K562 (cell line): ENCODE data around the gene OPCML. TPM values are rescaled to one million over a fixed set of nuclear protein-coding genes. Genes with fewer than 3 reads are reported as not detected.

Experiments used
- ATAC-seq: fragments of 200-7000 bp; cut with Tn5 transposase; 3 replicates; pipeline ENCODE4 v1.9.1; 2020; ENCODE audit warnings: moderate library complexity
- BruUV-seq: library from RNA; stranded (reverse); fragments of 400-500 nt; replicated peaks from 2 replicates; lab custom pipeline; 2021; lab: Mats Ljungman, UMichigan
- CTCF ChIA-PET: fragments of 300-600 bp; formaldehyde crosslinking; extraction: SDS; loops from one replicate; lab custom pipeline; 2021; ENCODE audit warnings: low intra/inter-chr PET ratio; lab: Yijun Ruan, JAX
- POLR2A ChIA-PET: fragments of 300-600, 350-650 bp; sonication (Branson Sonifier 250); formaldehyde crosslinking; extraction: SDS; loops from one replicate; lab custom pipeline; 2021; ENCODE audit warnings: antibody characterized with exemption, inconsistent platforms; lab: Yijun Ruan, JAX
- DNase-seq, 4 experiments: peaks; one replicate each; pipeline versions ENCODE4 v3.0.0 to v3.0.0-alpha.2; 2011 to 2018; ENCODE audit warnings: low spot score in 3 of 4, mixed read lengths in 3 of 4; ENCODE audit errors: extremely low read depth in 1 of 4
- FAIRE-seq: peaks from 2 replicates; lab custom pipeline; 2011; peaks lifted over from hg19 to GRCh38; lab: Jason Lieb, UNC
- H2AFZ ChIP-seq: 2 replicates; pipeline ENCODE4 v1.6.0; 2011; ENCODE audit warnings: low read depth, low read length, control low read depth, inconsistent platforms
- H3K27ac ChIP-seq: fragments of 200-600 bp; 3 replicates; pipeline ENCODE4 v1.8.0; 2011; ENCODE audit warnings: low read depth, mild to moderate bottlenecking, control low read depth, inconsistent platforms, low read length, moderate library complexity, mixed read lengths; ENCODE audit errors: extremely low read depth
- H3K27me3 ChIP-seq, 2 experiments: fragments of 300-600 bp in 1 of 2; 2 replicates in 1 of 2; 3 replicates in 1 of 2; pipeline versions ENCODE4 v1.6.0 to v1.8.0; 2011; ENCODE audit warnings: inconsistent platforms in 2 of 2, low read length in 2 of 2, mild to moderate bottlenecking in 1 of 2, mixed read lengths in 1 of 2, moderate library complexity in 1 of 2; ENCODE audit not compliant: control insufficient read depth in 2 of 2, insufficient read depth in 2 of 2
- H3K36me3 ChIP-seq: fragments of 300-600 bp; 3 replicates; pipeline ENCODE4 v1.8.0; 2011; ENCODE audit warnings: mild to moderate bottlenecking, low read length, inconsistent platforms; ENCODE audit not compliant: control insufficient read depth, insufficient read depth
- H3K4me1 ChIP-seq, 2 experiments: fragments of 200-600 bp in 1 of 2; replicated peaks in 1 of 2; 2 replicates in 1 of 2; 3 replicates in 1 of 2; pipeline versions ENCODE4 v1.5.1 to v1.8.0; 2011; ENCODE audit warnings: inconsistent platforms in 2 of 2, low read length in 2 of 2, mild to moderate bottlenecking in 1 of 2, mixed read lengths in 1 of 2, moderate library complexity in 1 of 2; ENCODE audit not compliant: control insufficient read depth in 2 of 2, insufficient read depth in 2 of 2
- H3K4me2 ChIP-seq: 2 replicates; pipeline ENCODE4 v1.6.1; 2011; ENCODE audit warnings: low read length, control low read depth, inconsistent platforms, mixed read lengths; ENCODE audit not compliant: insufficient read depth
- H3K4me3 ChIP-seq: fragments of 200-600 bp; sonication (generic), shearing (Covaris generic); 2 replicates; pipeline ENCODE4 v1.5.1; 2016; ENCODE audit warnings: control low read depth, inconsistent platforms
- H3K79me2 ChIP-seq: fragments of 200-600 bp; 3 replicates; pipeline ENCODE4 v1.8.0; 2011; ENCODE audit warnings: low read length, inconsistent platforms; ENCODE audit not compliant: control insufficient read depth, insufficient read depth
- H3K9ac ChIP-seq, 2 experiments: 2 replicates each; pipeline versions ENCODE4 v1.6.0 to v1.6.1; 2011; ENCODE audit warnings: low read depth in 2 of 2, low read length in 2 of 2, control low read depth in 1 of 2, inconsistent platforms in 1 of 2, mild to moderate bottlenecking in 1 of 2, mixed read lengths in 1 of 2; ENCODE audit not compliant: insufficient read depth in 1 of 2
- H3K9me1 ChIP-seq: one replicate; pipeline ENCODE4 v1.6.0; 2011; ENCODE audit warnings: inconsistent platforms, mild to moderate bottlenecking, low read length, moderate library complexity; ENCODE audit not compliant: control insufficient read depth, insufficient read depth
- H3K9me3 ChIP-seq: replicated peaks from 2 replicates; pipeline ENCODE4 v1.5.1; 2011; ENCODE audit warnings: low read depth, low read length, inconsistent platforms; ENCODE audit not compliant: control insufficient read depth, insufficient read depth
- H4K20me1 ChIP-seq: replicated peaks from 2 replicates; pipeline ENCODE4 v1.6.1; 2011; ENCODE audit warnings: low read length, inconsistent platforms, mixed read lengths; ENCODE audit not compliant: control insufficient read depth, insufficient read depth
- ERF ChIP-seq: fragments of 450-650 bp; formaldehyde crosslinking; IDR thresholded peaks from 2 replicates; pipeline ENCODE4 v1.4.0; 2020; ENCODE audit warnings: mild to moderate bottlenecking, mixed read lengths
- IRF2 ChIP-seq: sonication (generic); formaldehyde crosslinking; IDR thresholded peaks from 2 replicates; pipeline ENCODE4 v1.8.1; 2022; ENCODE audit warnings: mild to moderate bottlenecking, missing genetic modification reagents
- KAT7 ChIP-seq: sonication (generic); formaldehyde crosslinking; IDR thresholded peaks from 2 replicates; pipeline ENCODE4 v1.8.0; 2022; ENCODE audit warnings: missing genetic modification reagents, mild to moderate bottlenecking, borderline replicate concordance
- KDM2B ChIP-seq: fragments of 250-450 bp; sonication (Bioruptor Pico); IDR thresholded peaks from 2 replicates; pipeline ENCODE4 v1.8.0; 2021; ENCODE audit warnings: mild to moderate bottlenecking, moderate library complexity
- KLF16 ChIP-seq: IDR thresholded peaks from 2 replicates; pipeline ENCODE4 v1.6.1; 2016; ENCODE audit warnings: antibody characterized with exemption
- MAFF ChIP-seq: IDR thresholded peaks from 2 replicates; pipeline ENCODE4 v1.6.1; 2012; ENCODE audit warnings: low read length, improper control_type of control experiment
- MYC ChIP-seq, 2 experiments: fragments of 250-450 bp in 1 of 2; sonication (Bioruptor Pico) in 1 of 2; IDR thresholded peaks; 2 replicates each; pipeline versions ENCODE4 v1.5.1 to v1.6.1; 2012 to 2021; ENCODE audit warnings: low read depth in 2 of 2, borderline replicate concordance in 1 of 2, improper control_type of control experiment in 1 of 2, low read length in 1 of 2, mild to moderate bottlenecking in 1 of 2, moderate library complexity in 1 of 2
- NUFIP1 ChIP-seq: fragments of 450-650 bp; IDR thresholded peaks from 2 replicates; pipeline ENCODE4 v1.6.1; 2018; ENCODE audit not compliant: partially characterized antibody
- SMARCB1 ChIP-seq: IDR thresholded peaks from 2 replicates; pipeline ENCODE4 v1.6.1; 2011; ENCODE audit warnings: improper control_type of control experiment, low read depth; ENCODE audit not compliant: insufficient read length
- SNRNP70 ChIP-seq: fragments of 200-400 bp; formaldehyde crosslinking; optimal IDR thresholded peaks from 2 replicates; pipeline ENCODE3; 2017; ENCODE audit warnings: low read depth, low read length
- ZNF217 ChIP-seq: sonication (generic); formaldehyde crosslinking; IDR thresholded peaks from 2 replicates; pipeline ENCODE4 v1.8.0; 2022; ENCODE audit warnings: mild to moderate bottlenecking, missing genetic modification reagents
- WGBS: fragments of 100-300 bp; shearing (Covaris generic); methylation state at CpG from one replicate; pipeline ENCODE4 v1.1.6; 2016; ENCODE audit warnings: low coverage, mixed read lengths; ENCODE audit not compliant: insufficient coverage; ENCODE audit errors: missing lambda C conversion rate; 5-methylcytosine and 5-hydroxymethylcytosine counted together
- in situ Hi-C: fragments of 300-500 bp; cut with MboI; formaldehyde crosslinking; loops from 4 replicates; pipeline ENCODE4 v1.15.0; 2018; ENCODE audit warnings: inconsistent platforms, mixed read lengths
- intact Hi-C: fragments of 100-400 bp; cut with micrococcal nuclease; formaldehyde crosslinking; loops from 2 replicates; pipeline ENCODE4 v1.14.2; 2022
- polyA plus RNA-seq, 8 experiments: library from polyadenylated mRNA; depleted of rRNA in 4 of 8; stranded (reverse) in 5 of 8; unstranded in 3 of 8; fragments of >200 nt; fragmentation: Nextera tagmentation in 2 of 8; fragmentation: Illumina TruSeq in 1 of 8; extraction: Ambion mirVana in 2 of 8; extraction: Trizol in 1 of 8; gene quantifications; 2 replicates each; pipeline versions ENCODE4 v1.2.1 to v1.2.3, GENCODE V29; 2011 to 2014; ENCODE audit warnings: inconsistent platforms in 1 of 8, missing spikeins in 1 of 8
- total RNA-seq, 7 experiments: library from RNA; depleted of rRNA in 6 of 7; stranded (reverse); fragments of >200 nt in 6 of 7; fragmentation: Illumina TruSeq in 2 of 7; extraction: Trizol in 2 of 7; gene quantifications; 2 replicates each; pipeline versions ENCODE4 v1.2.1 to v1.2.3, GENCODE V29; 2011 to 2021; ENCODE audit warnings: low replicate concordance in 1 of 7

The OPCML gene
- total and polyA plus RNA-seq, 9 of the 15 experiments (the other 6 are each of a cell fraction or from before 2014, with no cell fraction given), result not detected

- Histone ChIP-seq H3K4me3 (no peak overlapping the region), H4K20me1 (no peaks in the 10 kb centered on the region), H3K4me2 (no peak overlapping the region), H3K27me3 (no peaks in the 10 kb centered on the region), H3K9ac (no peak overlapping the region)
- DNase-seq, result no peak
- WGBS, result 0% methylated on average over 1 of the region's 1 CpG
- TF ChIP-seq ZNF217 (CRISPR knock-in tag) (no peak), KAT7 (CRISPR knock-in tag) (no peak), MYC (IDR thresholded peaks at IDR 0.05; ENCODE audit: low read depth, low read length) (no peak), MYC (CRISPR knock-in tag; IDR thresholded peaks at IDR 0.05; ENCODE audit: borderline replicate concordance, low read depth) (no peak), KDM2B (CRISPR knock-in tag) (no peak), ERF (CRISPR knock-in tag) (no peak), SNRNP70 (no peak), IRF2 (CRISPR knock-in tag) (no peak), NUFIP1 (no peak), MAFF (no peak), KLF16 (no peak), SMARCB1 (no peak)
- TF ChIP-seq, all 486 proteins: peak for 0
- H3K9me1 ChIP-seq, result no peaks in the 10 kb centered on the region
- no TSS peak for BruUV-seq
- in situ Hi-C loops (no loop called here), intact Hi-C loops (no loop called here)
- H2AFZ ChIP-seq, result no peak overlapping the region
- H3K79me2 ChIP-seq, result no peaks in the 10 kb centered on the region
- H3K9me3 ChIP-seq, result no peaks in the 10 kb centered on the region; the same call in none of the 2 replicates
- ATAC-seq (no peak), FAIRE-seq (no peak)
- H3K36me3 ChIP-seq, result no peaks in the 10 kb centered on the region
- CTCF ChIA-PET, result no interaction called here
- H3K4me1 ChIP-seq, result no peaks in the 10 kb centered on the region
- no peak overlapping the region for H3K27ac ChIP-seq
- POLR2A ChIA-PET, result no interaction called here
Observed at GRCh38 chr11:132818951-132819350, 713.4 kb downstream of the OPCML start.
